Measurements from ENCODE around the gene LSM12.
A peak's percentile ranks its signal among the peaks of the same experiment; 100 is the strongest.
"Not testable (repeated sequence)": the region's sequence is repeated elsewhere in the genome, so short reads cannot be mapped to it uniquely, and the experiment has no call there.

The LSM12 gene

GRCh38 chr17:44075598-44076293 is 9.3 kb upstream of the LSM12 start:
- DNase-seq, result no peak

- DNase-seq, result no peak
Measured at GRCh38 chr17:44074911-44075285, 8.4 kb upstream of the LSM12 start.

- no peak for DNase-seq
Measured at GRCh38 chr17:44074231-44074910, 7.9 kb upstream of the LSM12 start.

GRCh38 chr17:44071772-44072171 is 5.3 kb upstream of the LSM12 start:
- no peak for DNase-seq

GRCh38 chr17:44071198-44071520 is 4.7 kb upstream of the LSM12 start:
- peak; percentile 87 for DNase-seq

- DNase-seq, result peak; percentile 91
Measured at GRCh38 chr17:44070455-44071197, 4.2 kb upstream of the LSM12 start, which contains the start of gene G6PC3. Gene G6PC3, plus strand, starts transcription at chr17:44070735. Its CDS starts 231 bp downstream, at chr17:44070966.

- no peak for DNase-seq
Measured at GRCh38 chr17:44069974-44070454, 3.5 kb upstream of the LSM12 start.

GRCh38 chr17:44067545-44067940 is 1.1 kb upstream of the LSM12 start:
- no peak for DNase-seq

GRCh38 chr17:44065668-44066203 is 735 bp downstream of the LSM12 start:
- no peak for DNase-seq

GRCh38 chr17:44063704-44064639 is 2.5 kb downstream of the LSM12 start:
- no peak for DNase-seq

- DNase-seq, result no peak
Measured at GRCh38 chr17:44062871-44063270, 3.6 kb downstream of the LSM12 start.

- no peak for DNase-seq
Measured at GRCh38 chr17:44061446-44061845, 5.0 kb downstream of the LSM12 start.

- no peak for DNase-seq
Measured at GRCh38 chr17:44059101-44059892, 7.2 kb downstream of the LSM12 start.

GRCh38 chr17:44053125-44053872 is 13.2 kb downstream of the LSM12 start:
- no peak for DNase-seq

GRCh38 chr17:44049294-44050060 is 17.0 kb downstream of the LSM12 start:
- DNase-seq, result no peak

GRCh38 chr17:44046893-44047292 is 19.6 kb downstream of the LSM12 start:
- not testable (repeated sequence) for DNase-seq

GRCh38 chr17:44045486-44045885 is 21.0 kb downstream of the LSM12 start:
- no peak for DNase-seq

GRCh38 chr17:44044071-44044470 is 22.4 kb downstream of the LSM12 start:
- DNase-seq, result no peak

- no peak for DNase-seq
Measured at GRCh38 chr17:44043272-44043696, 23.2 kb downstream of the LSM12 start.

Data from activated effector memory CD4-positive, alpha-beta T cell treated with anti-CD3 and anti-CD28 coated beads, Interleukin-2, amount 50 U/mL, for 16 hours (primary cell).